Neuronal stem cell (in vitro differentiated cells): ENCODE data around the gene HNRNPAB.

Experiments
- DNase-seq: peaks from one replicate; pipeline ENCODE4 v3.0.0-alpha.2; 2013; ENCODE audit warnings: low spot score
- H2AFZ ChIP-seq: one replicate; pipeline ENCODE4 v1.6.1; 2013; ENCODE audit warnings: mild to moderate bottlenecking, low read length, inconsistent platforms
- H2AK5ac ChIP-seq: 2 replicates; pipeline ENCODE4 v1.6.1; 2013; ENCODE audit warnings: low read depth, mild to moderate bottlenecking, inconsistent platforms, low read length, moderate library complexity, mixed read lengths
- H2BK120ac ChIP-seq: 2 replicates; pipeline ENCODE4 v1.6.1; 2013; ENCODE audit warnings: low read depth, mild to moderate bottlenecking, inconsistent platforms, low read length, moderate library complexity, mixed read lengths
- H2BK12ac ChIP-seq: one replicate; pipeline ENCODE4 v1.6.1; 2013; ENCODE audit warnings: low read length, inconsistent platforms
- H2BK15ac ChIP-seq: 2 replicates; pipeline ENCODE4 v1.6.1; 2013; ENCODE audit warnings: mild to moderate bottlenecking, low read length, inconsistent platforms, mixed read lengths
- H2BK5ac ChIP-seq: one replicate; pipeline ENCODE4 v1.6.1; 2013; ENCODE audit warnings: inconsistent platforms, mild to moderate bottlenecking, low read length, moderate library complexity
- H3K14ac ChIP-seq: one replicate; pipeline ENCODE4 v1.6.1; 2013; ENCODE audit warnings: low read length, inconsistent platforms
- H3K18ac ChIP-seq: 2 replicates; pipeline ENCODE4 v1.6.1; 2013; ENCODE audit warnings: low read length, inconsistent platforms
- H3K23ac ChIP-seq: 2 replicates; pipeline ENCODE4 v1.6.1; 2013; ENCODE audit warnings: low read depth, mild to moderate bottlenecking, mixed read lengths, low read length, inconsistent platforms; ENCODE audit not compliant: poor library complexity
- H3K27ac ChIP-seq: replicated peaks from 3 replicates; pipeline ENCODE4 v1.5.1; 2013; ENCODE audit warnings: low read length, inconsistent platforms
- H3K27me3 ChIP-seq, 3 experiments: 2 replicates each; pipeline ENCODE4 v1.6.1; 2013; ENCODE audit warnings: low read length in 3 of 3, mild to moderate bottlenecking in 2 of 3, inconsistent platforms in 1 of 3, low read depth in 1 of 3, mixed read lengths in 1 of 3, moderate library complexity in 1 of 3; ENCODE audit not compliant: control insufficient read depth in 3 of 3, insufficient read depth in 3 of 3
- H3K36me3 ChIP-seq, 2 donors: replicated peaks in 1 of 2; 2 replicates each; pipeline ENCODE4 v1.6.1; 2013; ENCODE audit warnings: low read length in 2 of 2; ENCODE audit not compliant: control insufficient read depth in 2 of 2, insufficient read depth in 2 of 2
- H3K4ac ChIP-seq: 2 replicates; pipeline ENCODE4 v1.6.1; 2013; ENCODE audit warnings: inconsistent platforms, mild to moderate bottlenecking, low read length, moderate library complexity
- H3K4me1 ChIP-seq, 2 donors: 1 replicate in 1 of 2; 2 replicates in 1 of 2; pipeline ENCODE4 v1.6.1; 2013; ENCODE audit warnings: low read length in 2 of 2, low read depth in 1 of 2; ENCODE audit not compliant: control insufficient read depth in 2 of 2, insufficient read depth in 1 of 2
- H3K4me2 ChIP-seq: one replicate; pipeline ENCODE4 v1.6.1; 2013; ENCODE audit warnings: mild to moderate bottlenecking, low read length, inconsistent platforms; ENCODE audit not compliant: insufficient read depth, poor library complexity, severe bottlenecking
- H3K4me3 ChIP-seq, 2 donors: 2 replicates each; pipeline ENCODE4 v1.5.1; 2013; ENCODE audit warnings: low read length in 2 of 2, mild to moderate bottlenecking in 2 of 2, inconsistent platforms in 1 of 2, moderate library complexity in 1 of 2
- H3K79me1 ChIP-seq: one replicate; pipeline ENCODE4 v1.6.1; 2013; ENCODE audit warnings: low read depth, mild to moderate bottlenecking, inconsistent platforms, low read length, moderate library complexity
- H3K9ac ChIP-seq: one replicate; pipeline ENCODE4 v1.6.1; 2013; ENCODE audit warnings: mild to moderate bottlenecking, low read depth, low read length, inconsistent platforms; ENCODE audit not compliant: poor library complexity
- H3K9me3 ChIP-seq, 2 donors: replicated peaks in 1 of 2; 2 replicates each; pipeline versions ENCODE3 to v1.6.1; 2013; ENCODE audit warnings: low read length in 2 of 2, mild to moderate bottlenecking in 2 of 2, inconsistent platforms in 1 of 2, low read depth in 1 of 2, mixed read lengths in 1 of 2, moderate library complexity in 1 of 2; ENCODE audit not compliant: control insufficient read depth in 2 of 2, insufficient read depth in 1 of 2
- H4K8ac ChIP-seq: one replicate; pipeline ENCODE4 v1.6.1; 2013; ENCODE audit warnings: low read depth, mild to moderate bottlenecking, inconsistent platforms, low read length, moderate library complexity
- H4K91ac ChIP-seq: one replicate; pipeline ENCODE4 v1.6.1; 2013; ENCODE audit warnings: low read length, low read depth, mild to moderate bottlenecking, inconsistent platforms; ENCODE audit not compliant: poor library complexity
- WGBS, 2 donors: extraction: QIAGEN DNeasy Blood & Tissue Kit; methylation state at CpG; one replicate each; pipeline ENCODE4 v1.1.7; 2013; ENCODE audit warnings: missing lambda C conversion rate in 2 of 2, mixed read lengths in 1 of 2; ENCODE audit not compliant: insufficient read length in 2 of 2, insufficient replicate concordance in 1 of 2; ENCODE audit errors: extremely low coverage in 2 of 2; 5-methylcytosine and 5-hydroxymethylcytosine counted together

Gene HNRNPAB

GRCh38 chr5:178237431-178238312 lies 33.3 kb downstream of the HNRNPAB start:
- H3K9ac ChIP-seq: no peak overlapping the region
- H3K18ac ChIP-seq: peak overlapping the region; percentile 27
- H3K23ac ChIP-seq: no peak overlapping the region
- no peak overlapping the region for H2BK5ac ChIP-seq
- H3K27ac ChIP-seq: no peak overlapping the region
- H2BK120ac ChIP-seq: no peak overlapping the region
- no peak overlapping the region for H3K4me3 ChIP-seq
- no peak overlapping the region for H3K14ac ChIP-seq
- peaks cover 4 to 14% of the 10 kb centered on the region in 2 donors for H3K4me1 ChIP-seq
- H3K4ac ChIP-seq: no peak overlapping the region
- peak overlapping the region; percentile 66 for H2AK5ac ChIP-seq
- H3K27me3 ChIP-seq: no peaks in the 10 kb centered on the region
- no peak overlapping the region for H2BK15ac ChIP-seq
- H3K79me1 ChIP-seq: no peaks in the 10 kb centered on the region
- no peaks in the 10 kb centered on the region for H3K36me3 ChIP-seq
- no peak overlapping the region for H4K91ac ChIP-seq
- WGBS, 2 donors: no CpG with 5 or more reads among the region's 13 CpGs
- H3K9me3 ChIP-seq: no peaks in the 10 kb centered on the region
- no peak overlapping the region for H4K8ac ChIP-seq
- H2AFZ ChIP-seq: no peak overlapping the region
- DNase-seq: no peak
- H2BK12ac ChIP-seq: peak overlapping the region; percentile 42
- H3K4me2 ChIP-seq: no peak overlapping the region

DNA sequence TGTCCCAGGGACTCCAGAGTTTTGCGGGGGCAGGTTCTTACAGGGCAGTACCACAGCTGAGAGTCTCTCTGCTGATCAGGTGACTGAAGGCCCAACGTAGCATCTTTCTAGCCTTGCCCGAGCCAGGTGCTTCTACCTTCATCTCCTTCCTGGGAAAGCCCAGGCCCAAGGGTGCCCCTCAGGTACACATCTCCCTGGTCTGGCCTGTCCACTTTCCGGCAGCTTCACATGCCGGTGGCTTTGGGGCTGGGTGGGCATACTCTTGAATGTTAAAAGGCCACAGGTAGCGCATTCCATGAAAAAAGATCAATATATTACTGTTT lies 33.9 kb downstream of the HNRNPAB start:
- Histone ChIP-seq H3K4ac (no peak overlapping the region), H2AFZ (no peak overlapping the region), H4K8ac (no peak overlapping the region), H3K4me2 (no peak overlapping the region), H3K27me3 (no peaks in the 10 kb centered on the region), H3K23ac (no peak overlapping the region), H3K4me1 (peaks cover 4 to 10% of the 10 kb centered on the region in 2 donors), H2AK5ac (peak overlapping the region; percentile 66), H3K9me3 (no peaks in the 10 kb centered on the region), H3K36me3 (no peaks in the 10 kb centered on the region), H2BK5ac (no peak overlapping the region), H2BK12ac (peak overlapping the region; percentile 42), H4K91ac (no peak overlapping the region), H3K79me1 (no peaks in the 10 kb centered on the region), H3K4me3 (no peak overlapping the region), H3K9ac (no peak overlapping the region), H2BK120ac (no peak overlapping the region), H3K18ac (peak overlapping the region; percentile 33), H2BK15ac (no peak overlapping the region), H3K27ac (no peak overlapping the region), H3K14ac (no peak overlapping the region)
- no CpG with 5 or more reads among the region's 6 CpGs for WGBS, 2 donors
- DNase-seq: no peak

GRCh38 chr5:178238711-178239592 lies 34.6 kb downstream of the HNRNPAB start:
- Histone ChIP-seq H3K4me2 (no peak overlapping the region), H2AFZ (peak overlapping the region; percentile 62), H3K14ac (peak overlapping the region; percentile 47), H3K4me3 (peak overlapping the region in 1 of 2 donors; percentile 16), H2BK5ac (peak overlapping the region; percentile 26), H2BK120ac (no peak overlapping the region), H4K91ac (peak overlapping the region; percentile 43), H3K9ac (peak overlapping the region; percentile 72), H3K4me1 (peaks cover 4 to 10% of the 10 kb centered on the region in 2 donors), H3K36me3 (no peaks in the 10 kb centered on the region), H3K18ac (peak overlapping the region; percentile 73), H3K9me3 (no peaks in the 10 kb centered on the region), H2BK12ac (no peak overlapping the region), H3K4ac (no peak overlapping the region), H3K27me3 (no peaks in the 10 kb centered on the region), H4K8ac (peak overlapping the region; percentile 72), H3K79me1 (no peaks in the 10 kb centered on the region), H3K23ac (no peak overlapping the region), H2BK15ac (no peak overlapping the region), H3K27ac (no peak overlapping the region), H2AK5ac (peak overlapping the region; percentile 71)
- no peak for DNase-seq
- no CpG with 5 or more reads among the region's 17 CpGs for WGBS, 2 donors
